HCT116 (cell line): Measurements from ENCODE around the gene RAB31. TPM values are rescaled to one million over a fixed set of nuclear protein-coding genes. Genes with fewer than 3 reads are reported as not detected.
A peak's percentile ranks its signal among the peaks of the same experiment; 100 is the strongest.

Source experiments
- ATAC-seq: fragments of 200-7000 bp; cut with Tn5 transposase; 2 replicates; pipeline ENCODE4 v1.9.1; 2020; ENCODE audit warnings: mild to moderate bottlenecking, moderate library complexity
- BruUV-seq: library from RNA; stranded (reverse); fragments of 400-500 nt; replicated peaks from 2 replicates; lab custom pipeline; 2021; lab: Mats Ljungman, UMichigan
- CTCF ChIA-PET: fragments of 300-600 bp; sonication (Branson Sonifier 250); formaldehyde crosslinking; loops from one replicate; lab custom pipeline; 2021; ENCODE audit warnings: antibody characterized with exemption; lab: Charles Lee
- POLR2A ChIA-PET: fragments of 300-600, 350-600 bp; sonication (Branson Sonifier 250); formaldehyde crosslinking; loops from one replicate; lab custom pipeline; 2021; ENCODE audit warnings: antibody characterized with exemption; lab: Charles Lee
- RAD21 ChIA-PET, 2 experiments: fragments of 300-600 bp; sonication (Branson Sonifier 250); formaldehyde crosslinking; loops; one replicate each; lab custom pipeline; 2023; ENCODE audit warnings: low total read pairs in 2 of 2; ENCODE audit not compliant: uncharacterized antibody in 2 of 2, unreplicated experiment in 2 of 2, low non-redundant PET in 1 of 2; lab: Charles Lee
- DNase-seq: peaks from one replicate; pipeline ENCODE4 v3.0.0-alpha.2; 2010; ENCODE audit warnings: low read depth, low spot score
- H2AFZ ChIP-seq: fragments of 200-600 bp; shearing (Covaris generic), sonication (generic); 2 replicates; pipeline ENCODE4 v1.6.1; 2017; ENCODE audit warnings: low read depth, mixed run types, mixed read lengths, antibody characterized with exemption, low read length; ENCODE audit not compliant: poor library complexity, severe bottlenecking
- H3K27ac ChIP-seq: 2 replicates; pipeline ENCODE4 v1.5.1; 2012; ENCODE audit warnings: low read depth, low read length
- H3K27me3 ChIP-seq: fragments of 200-600 bp; sonication (generic); 2 replicates; pipeline ENCODE4 v1.6.1; 2016; ENCODE audit warnings: mixed run types, low read length, mixed read lengths; ENCODE audit not compliant: insufficient read depth
- H3K36me3 ChIP-seq, 2 experiments: fragments of 200-500 bp in 1 of 2; fragments of 200-600 bp in 1 of 2; sonication (Bioruptor generic) in 1 of 2; sonication (generic) in 1 of 2; 2 replicates each; pipeline versions ENCODE4 v1.5.1 to v1.6.1; 2014 to 2016; ENCODE audit warnings: low read length in 2 of 2, inconsistent platforms in 1 of 2, mixed read lengths in 1 of 2, mixed run types in 1 of 2; ENCODE audit not compliant: insufficient read depth in 2 of 2, control insufficient read depth in 1 of 2
- H3K4me1 ChIP-seq, 2 experiments: fragments of 200-600 bp in 1 of 2; sonication (generic) in 1 of 2; 2 replicates each; pipeline versions ENCODE4 v1.5.1 to v1.6.1; 2012 to 2017; ENCODE audit warnings: low read length in 2 of 2, inconsistent platforms in 1 of 2, mild to moderate bottlenecking in 1 of 2, mixed read lengths in 1 of 2, mixed run types in 1 of 2, moderate library complexity in 1 of 2; ENCODE audit not compliant: insufficient read depth in 2 of 2, control insufficient read depth in 1 of 2
- H3K4me2 ChIP-seq: fragments of 200-600 bp; sonication (generic); 2 replicates; pipeline ENCODE4 v1.6.1; 2017; ENCODE audit warnings: mixed run types, low read length, mixed read lengths
- H3K4me3 ChIP-seq, 2 experiments: fragments of 200-600 bp in 1 of 2; sonication (generic) in 1 of 2; replicated peaks in 1 of 2; 2 replicates each; pipeline ENCODE4 v1.5.1; 2011 to 2016; ENCODE audit warnings: low read length in 2 of 2, control low read depth in 1 of 2, low read depth in 1 of 2, mild to moderate bottlenecking in 1 of 2, mixed read lengths in 1 of 2, mixed run types in 1 of 2
- H3K79me2 ChIP-seq: fragments of 200-600 bp; sonication (generic); 2 replicates; pipeline ENCODE4 v1.6.1; 2017; ENCODE audit warnings: mild to moderate bottlenecking, mixed run types, low read length, moderate library complexity, mixed read lengths; ENCODE audit not compliant: insufficient read depth
- H3K9ac ChIP-seq: fragments of 200-600 bp; sonication (generic); 2 replicates; pipeline ENCODE4 v1.6.1; 2016; ENCODE audit warnings: low read length, mixed read lengths
- H3K9me2 ChIP-seq: fragments of 200-600 bp; sonication (generic), shearing (Covaris generic); 2 replicates; pipeline ENCODE4 v1.6.1; 2017; ENCODE audit warnings: mixed run types, mild to moderate bottlenecking, moderate library complexity; ENCODE audit not compliant: insufficient read depth
- H3K9me3 ChIP-seq, 2 experiments: fragments of 200-500 bp in 1 of 2; fragments of 200-600 bp in 1 of 2; sonication (Bioruptor generic) in 1 of 2; sonication (generic) in 1 of 2; 2 replicates each; pipeline ENCODE4 v1.6.1; 2014 to 2017; ENCODE audit warnings: low read length in 2 of 2, mixed read lengths in 2 of 2, inconsistent platforms in 1 of 2, low read depth in 1 of 2, mild to moderate bottlenecking in 1 of 2, mixed run types in 1 of 2, moderate library complexity in 1 of 2; ENCODE audit not compliant: control insufficient read depth in 1 of 2, insufficient read depth in 1 of 2
- H4K20me1 ChIP-seq: fragments of 200-600 bp; sonication (generic), shearing (Covaris generic); 2 replicates; pipeline ENCODE4 v1.6.1; 2017; ENCODE audit warnings: mixed run types, mild to moderate bottlenecking, moderate library complexity; ENCODE audit not compliant: insufficient read depth
- CEBPB ChIP-seq: IDR thresholded peaks from 2 replicates; pipeline ENCODE4 v1.6.1; 2012; ENCODE audit warnings: low read depth
- EGR1 ChIP-seq: IDR thresholded peaks from 2 replicates; pipeline ENCODE4 v1.6.1; 2012; ENCODE audit warnings: low read depth
- ELF1 ChIP-seq: IDR thresholded peaks from 2 replicates; pipeline ENCODE4 v1.6.1; 2012; ENCODE audit warnings: low read depth, borderline replicate concordance
- EZH2 ChIP-seq: fragments of 200-600 bp; sonication (generic); IDR thresholded peaks from 2 replicates; pipeline ENCODE4 v1.6.1; 2017; ENCODE audit warnings: antibody characterized with exemption, mixed run types
- EZH2phosphoT487 ChIP-seq: fragments of 200-600 bp; IDR thresholded peaks from 2 replicates; pipeline ENCODE4 v1.6.1; 2018; ENCODE audit warnings: antibody characterized with exemption, borderline replicate concordance
- FOSL1 ChIP-seq: IDR thresholded peaks from 2 replicates; pipeline ENCODE4 v1.6.1; 2012; ENCODE audit warnings: low read depth
- JUND ChIP-seq: IDR thresholded peaks from 2 replicates; pipeline ENCODE4 v1.6.1; 2012
- POLR2A ChIP-seq: IDR thresholded peaks from 2 replicates; pipeline ENCODE4 v1.7.0; 2011; ENCODE audit warnings: borderline replicate concordance; ENCODE audit not compliant: insufficient read depth, insufficient read length; ENCODE audit errors: extremely low read depth
- RAD21 ChIP-seq: IDR thresholded peaks from 2 replicates; pipeline ENCODE4 v1.6.1; 2012; ENCODE audit warnings: low read depth, mild to moderate bottlenecking
- SIN3A ChIP-seq: IDR thresholded peaks from 2 replicates; pipeline ENCODE4 v1.6.1; 2012; ENCODE audit warnings: low read depth
- SP1 ChIP-seq: IDR thresholded peaks from 2 replicates; pipeline ENCODE4 v1.6.1; 2012; ENCODE audit warnings: low read depth
- SRF ChIP-seq: IDR thresholded peaks from 2 replicates; pipeline ENCODE4 v1.6.1; 2012; ENCODE audit warnings: low read depth
- TCF7L2 ChIP-seq: IDR thresholded peaks from 2 replicates; pipeline ENCODE4 v1.7.0; 2011; ENCODE audit warnings: borderline replicate concordance, inconsistent platforms; ENCODE audit not compliant: insufficient read depth, insufficient read length; ENCODE audit errors: extremely low read depth
- ZNF274 ChIP-seq: fragments of 200-500 bp; sonication (Bioruptor generic); IDR thresholded peaks from 2 replicates; pipeline ENCODE4 v1.6.1; 2014; ENCODE audit warnings: mild to moderate bottlenecking, low read depth, low read length, inconsistent platforms
- intact Hi-C: fragments of 100-400 bp; cut with micrococcal nuclease; formaldehyde crosslinking; loops from 2 replicates; pipeline ENCODE4 v1.10.0; 2022
- total RNA-seq: library from RNA; stranded (reverse); gene quantifications from one replicate; pipeline ENCODE4 v1.2.1, GENCODE V29; 2021; ENCODE audit not compliant: unreplicated experiment
- TF ChIP-seq, protein P1 (sequence below), 3 experiments: fragments of 200-600 bp in 1 of 3; sonication (generic) in 1 of 3; IDR thresholded peaks in 2 of 3; conservative IDR thresholded peaks in 1 of 3; 2 replicates each; pipeline ENCODE4 v1.5.1; 2012 to 2017; ENCODE audit warnings: low read depth in 2 of 3, low read length in 2 of 3, antibody characterized with exemption in 1 of 3, borderline replicate concordance in 1 of 3, control low read depth in 1 of 3, mild to moderate bottlenecking in 1 of 3, mixed read lengths in 1 of 3, mixed run types in 1 of 3, moderate library complexity in 1 of 3; ENCODE audit not compliant: insufficient read depth in 1 of 3
- TF ChIP-seq, protein P2 (sequence below): IDR thresholded peaks from 2 replicates; pipeline ENCODE4 v1.6.1; 2012; ENCODE audit warnings: low read depth
- TF ChIP-seq, protein P3 (sequence below): IDR thresholded peaks from 2 replicates; pipeline ENCODE4 v1.6.1; 2011; ENCODE audit warnings: mild to moderate bottlenecking, low read length, moderate library complexity; ENCODE audit not compliant: insufficient replicate concordance; ENCODE audit errors: extremely low read depth
- TF ChIP-seq, protein P4 (sequence below): IDR thresholded peaks from 2 replicates; pipeline ENCODE4 v1.6.1; 2012
- TF ChIP-seq, protein P5 (sequence below): IDR thresholded peaks from 2 replicates; pipeline ENCODE4 v1.6.1; 2012

Gene RAB31
- total RNA-seq, 1 experiment from 2014 or later = 46.9 TPM

DNA sequence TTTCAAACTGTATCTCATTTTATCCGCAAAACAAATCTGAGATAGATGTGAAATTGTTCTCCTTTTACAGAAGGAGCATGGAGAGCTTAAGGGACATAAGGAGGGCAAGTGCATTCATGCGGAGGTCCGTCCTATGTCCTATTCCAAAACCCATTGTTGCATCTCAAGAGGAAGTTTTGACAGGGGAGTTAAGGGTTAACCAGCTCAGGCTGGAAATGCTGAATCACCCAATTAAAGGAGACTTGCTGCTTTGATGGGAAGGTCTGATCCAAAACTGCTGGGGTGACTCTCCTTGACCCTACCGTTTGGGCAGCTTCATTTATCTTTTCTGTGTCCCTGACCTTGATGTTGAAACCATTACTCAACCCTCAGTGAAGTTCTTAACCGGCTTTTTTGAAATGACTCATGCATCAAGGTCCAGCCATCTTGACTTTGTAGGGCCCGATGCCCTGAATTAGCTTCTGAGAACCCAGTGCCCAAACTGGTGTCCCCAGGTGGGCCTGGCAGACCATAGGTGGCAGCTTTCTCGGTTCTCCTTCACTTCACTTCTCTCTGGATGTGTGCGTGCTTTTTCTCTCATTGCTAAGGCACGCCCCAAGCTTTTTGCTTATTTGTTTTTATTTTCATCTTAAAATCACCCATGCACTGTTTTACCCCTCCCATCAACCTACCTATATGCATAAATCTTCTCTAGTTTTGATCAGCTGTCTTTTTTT lies 161.8 kb downstream of the RAB31 start:
- CTCF ChIA-PET = interaction anchor here (1.0 kb wide), 1 partner anchor 29 kb away, joined by 3 read pairs; no protein-coding TSS in a partner anchor
- peaks cover 6 to 11% of the 10 kb centered on the region in 2 experiments; a peak in 2 of 4 replicates for H3K9me3 ChIP-seq
- H3K4me2 ChIP-seq = peak overlapping the region; percentile 61
- no peaks in the 10 kb centered on the region for H3K79me2 ChIP-seq
- intact Hi-C loops = loop anchor here (1.0 kb wide), 1 partner anchor 43 kb away; no protein-coding TSS in a partner anchor
- POLR2A ChIA-PET = interaction anchor here (1.2 to 2.8 kb wide), 4 partner anchors 9 to 44 kb away, joined by 3 to 12 read pairs (median 8); partner anchors contain the start of gene VAPA
- H3K4me3 ChIP-seq = peak overlapping the region in 1 of 2 experiments; percentile 21; a peak in 2 of 4 replicates
- H3K36me3 ChIP-seq = no peaks in the 10 kb centered on the region
- peaks cover 33 to 69% of the 10 kb centered on the region in 2 experiments for H3K4me1 ChIP-seq
- peak overlapping the region; percentile 73 for H3K27ac ChIP-seq
- no peaks in the 10 kb centered on the region for H3K27me3 ChIP-seq
- peak; percentile 93 for DNase-seq
- no TSS peak for BruUV-seq
- peak; percentile 75 for ATAC-seq
- H2AFZ ChIP-seq = peak overlapping the region; percentile 98
- RAD21 ChIA-PET = no interaction called here
- H4K20me1 ChIP-seq = no peaks in the 10 kb centered on the region
- no peaks in the 10 kb centered on the region for H3K9me2 ChIP-seq
- H3K9ac ChIP-seq = peak overlapping the region; percentile 48
- TF ChIP-seq, protein P1, sequence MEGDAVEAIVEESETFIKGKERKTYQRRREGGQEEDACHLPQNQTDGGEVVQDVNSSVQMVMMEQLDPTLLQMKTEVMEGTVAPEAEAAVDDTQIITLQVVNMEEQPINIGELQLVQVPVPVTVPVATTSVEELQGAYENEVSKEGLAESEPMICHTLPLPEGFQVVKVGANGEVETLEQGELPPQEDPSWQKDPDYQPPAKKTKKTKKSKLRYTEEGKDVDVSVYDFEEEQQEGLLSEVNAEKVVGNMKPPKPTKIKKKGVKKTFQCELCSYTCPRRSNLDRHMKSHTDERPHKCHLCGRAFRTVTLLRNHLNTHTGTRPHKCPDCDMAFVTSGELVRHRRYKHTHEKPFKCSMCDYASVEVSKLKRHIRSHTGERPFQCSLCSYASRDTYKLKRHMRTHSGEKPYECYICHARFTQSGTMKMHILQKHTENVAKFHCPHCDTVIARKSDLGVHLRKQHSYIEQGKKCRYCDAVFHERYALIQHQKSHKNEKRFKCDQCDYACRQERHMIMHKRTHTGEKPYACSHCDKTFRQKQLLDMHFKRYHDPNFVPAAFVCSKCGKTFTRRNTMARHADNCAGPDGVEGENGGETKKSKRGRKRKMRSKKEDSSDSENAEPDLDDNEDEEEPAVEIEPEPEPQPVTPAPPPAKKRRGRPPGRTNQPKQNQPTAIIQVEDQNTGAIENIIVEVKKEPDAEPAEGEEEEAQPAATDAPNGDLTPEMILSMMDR (IDR thresholded peaks at IDR 0.05 in 2 of 3, conservative IDR thresholded peaks at IDR 0.05 in 1 of 3; ENCODE audit: borderline replicate concordance in 1 of 3, insufficient read depth in 1 of 3, low read depth in 2 of 3, low read length in 2 of 3) = no peak
- TF ChIP-seq JUND (peak; percentile 96), SRF (peak; percentile 79), POLR2A (no peak), TCF7L2 (peak; percentile 99), SP1 (peak; percentile 92), FOSL1 (peak; percentile 91), EZH2phosphoT487 (no peak), EZH2 (no peak), SIN3A (peak; percentile 64; the same call in 1 of the 2 replicates), RAD21 (peak; percentile 35; the same call in 1 of the 2 replicates), CEBPB (peak; percentile 95), ZNF274 (no peak), ELF1 (no peak), EGR1 (peak; percentile 53; the same call in 1 of the 2 replicates)
- TF ChIP-seq, protein P2, sequence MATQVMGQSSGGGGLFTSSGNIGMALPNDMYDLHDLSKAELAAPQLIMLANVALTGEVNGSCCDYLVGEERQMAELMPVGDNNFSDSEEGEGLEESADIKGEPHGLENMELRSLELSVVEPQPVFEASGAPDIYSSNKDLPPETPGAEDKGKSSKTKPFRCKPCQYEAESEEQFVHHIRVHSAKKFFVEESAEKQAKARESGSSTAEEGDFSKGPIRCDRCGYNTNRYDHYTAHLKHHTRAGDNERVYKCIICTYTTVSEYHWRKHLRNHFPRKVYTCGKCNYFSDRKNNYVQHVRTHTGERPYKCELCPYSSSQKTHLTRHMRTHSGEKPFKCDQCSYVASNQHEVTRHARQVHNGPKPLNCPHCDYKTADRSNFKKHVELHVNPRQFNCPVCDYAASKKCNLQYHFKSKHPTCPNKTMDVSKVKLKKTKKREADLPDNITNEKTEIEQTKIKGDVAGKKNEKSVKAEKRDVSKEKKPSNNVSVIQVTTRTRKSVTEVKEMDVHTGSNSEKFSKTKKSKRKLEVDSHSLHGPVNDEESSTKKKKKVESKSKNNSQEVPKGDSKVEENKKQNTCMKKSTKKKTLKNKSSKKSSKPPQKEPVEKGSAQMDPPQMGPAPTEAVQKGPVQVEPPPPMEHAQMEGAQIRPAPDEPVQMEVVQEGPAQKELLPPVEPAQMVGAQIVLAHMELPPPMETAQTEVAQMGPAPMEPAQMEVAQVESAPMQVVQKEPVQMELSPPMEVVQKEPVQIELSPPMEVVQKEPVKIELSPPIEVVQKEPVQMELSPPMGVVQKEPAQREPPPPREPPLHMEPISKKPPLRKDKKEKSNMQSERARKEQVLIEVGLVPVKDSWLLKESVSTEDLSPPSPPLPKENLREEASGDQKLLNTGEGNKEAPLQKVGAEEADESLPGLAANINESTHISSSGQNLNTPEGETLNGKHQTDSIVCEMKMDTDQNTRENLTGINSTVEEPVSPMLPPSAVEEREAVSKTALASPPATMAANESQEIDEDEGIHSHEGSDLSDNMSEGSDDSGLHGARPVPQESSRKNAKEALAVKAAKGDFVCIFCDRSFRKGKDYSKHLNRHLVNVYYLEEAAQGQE = no peak
- TF ChIP-seq, protein P3, sequence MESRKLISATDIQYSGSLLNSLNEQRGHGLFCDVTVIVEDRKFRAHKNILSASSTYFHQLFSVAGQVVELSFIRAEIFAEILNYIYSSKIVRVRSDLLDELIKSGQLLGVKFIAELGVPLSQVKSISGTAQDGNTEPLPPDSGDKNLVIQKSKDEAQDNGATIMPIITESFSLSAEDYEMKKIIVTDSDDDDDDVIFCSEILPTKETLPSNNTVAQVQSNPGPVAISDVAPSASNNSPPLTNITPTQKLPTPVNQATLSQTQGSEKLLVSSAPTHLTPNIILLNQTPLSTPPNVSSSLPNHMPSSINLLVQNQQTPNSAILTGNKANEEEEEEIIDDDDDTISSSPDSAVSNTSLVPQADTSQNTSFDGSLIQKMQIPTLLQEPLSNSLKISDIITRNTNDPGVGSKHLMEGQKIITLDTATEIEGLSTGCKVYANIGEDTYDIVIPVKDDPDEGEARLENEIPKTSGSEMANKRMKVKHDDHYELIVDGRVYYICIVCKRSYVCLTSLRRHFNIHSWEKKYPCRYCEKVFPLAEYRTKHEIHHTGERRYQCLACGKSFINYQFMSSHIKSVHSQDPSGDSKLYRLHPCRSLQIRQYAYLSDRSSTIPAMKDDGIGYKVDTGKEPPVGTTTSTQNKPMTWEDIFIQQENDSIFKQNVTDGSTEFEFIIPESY = no peak
- TF ChIP-seq, protein P4, sequence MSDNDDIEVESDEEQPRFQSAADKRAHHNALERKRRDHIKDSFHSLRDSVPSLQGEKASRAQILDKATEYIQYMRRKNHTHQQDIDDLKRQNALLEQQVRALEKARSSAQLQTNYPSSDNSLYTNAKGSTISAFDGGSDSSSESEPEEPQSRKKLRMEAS = peak; percentile 59
- TF ChIP-seq, protein P5, sequence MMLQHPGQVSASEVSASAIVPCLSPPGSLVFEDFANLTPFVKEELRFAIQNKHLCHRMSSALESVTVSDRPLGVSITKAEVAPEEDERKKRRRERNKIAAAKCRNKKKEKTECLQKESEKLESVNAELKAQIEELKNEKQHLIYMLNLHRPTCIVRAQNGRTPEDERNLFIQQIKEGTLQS = peak; percentile 61
